Ovary (tissue), 3 donors: ENCODE data around the gene UBA5.

Experiments used
- EP300 ChIP-seq: sonication (generic); formaldehyde crosslinking; IDR thresholded peaks from one replicate; pipeline ENCODE4 v1.6.1; 2017; ENCODE audit warnings: antibody characterized with exemption
- POLR2A ChIP-seq: fragments of 450-650 bp; IDR thresholded peaks from one replicate; pipeline ENCODE4 v1.6.1; 2017; ENCODE audit warnings: antibody characterized with exemption, mild to moderate bottlenecking, moderate library complexity
- TF ChIP-seq, protein P1 (sequence below), 3 donors: fragments of 450-650 bp in 2 of 3; fragments of 200-600 bp in 1 of 3; IDR thresholded peaks; one replicate each; pipeline versions ENCODE4 v1.5.1 to v1.8.0; 2016 to 2022; ENCODE audit warnings: antibody characterized with exemption in 3 of 3, mild to moderate bottlenecking in 1 of 3
- donor health status: DM: no; HTN: no; CAD: no.

DNA sequence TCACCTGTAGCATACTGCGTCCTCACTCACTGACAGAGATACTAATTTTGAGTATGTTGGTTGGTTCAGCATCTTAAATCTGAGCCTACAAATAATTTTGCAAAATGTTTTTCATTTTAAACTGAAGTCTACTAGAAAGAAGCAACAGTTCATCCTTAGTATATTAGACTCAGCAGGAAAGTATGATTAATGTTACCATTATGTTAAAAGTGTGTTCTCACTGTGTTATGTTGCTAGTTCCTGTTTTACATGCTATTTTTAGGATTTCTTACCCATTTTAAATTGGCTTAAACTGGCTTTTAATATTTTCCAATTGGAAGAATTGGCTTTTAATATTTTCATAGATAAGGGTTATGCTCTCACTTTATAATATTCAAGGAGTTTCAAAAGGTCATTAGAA is 37.4 kb upstream of the UBA5 start:
- TF ChIP-seq, protein P1, sequence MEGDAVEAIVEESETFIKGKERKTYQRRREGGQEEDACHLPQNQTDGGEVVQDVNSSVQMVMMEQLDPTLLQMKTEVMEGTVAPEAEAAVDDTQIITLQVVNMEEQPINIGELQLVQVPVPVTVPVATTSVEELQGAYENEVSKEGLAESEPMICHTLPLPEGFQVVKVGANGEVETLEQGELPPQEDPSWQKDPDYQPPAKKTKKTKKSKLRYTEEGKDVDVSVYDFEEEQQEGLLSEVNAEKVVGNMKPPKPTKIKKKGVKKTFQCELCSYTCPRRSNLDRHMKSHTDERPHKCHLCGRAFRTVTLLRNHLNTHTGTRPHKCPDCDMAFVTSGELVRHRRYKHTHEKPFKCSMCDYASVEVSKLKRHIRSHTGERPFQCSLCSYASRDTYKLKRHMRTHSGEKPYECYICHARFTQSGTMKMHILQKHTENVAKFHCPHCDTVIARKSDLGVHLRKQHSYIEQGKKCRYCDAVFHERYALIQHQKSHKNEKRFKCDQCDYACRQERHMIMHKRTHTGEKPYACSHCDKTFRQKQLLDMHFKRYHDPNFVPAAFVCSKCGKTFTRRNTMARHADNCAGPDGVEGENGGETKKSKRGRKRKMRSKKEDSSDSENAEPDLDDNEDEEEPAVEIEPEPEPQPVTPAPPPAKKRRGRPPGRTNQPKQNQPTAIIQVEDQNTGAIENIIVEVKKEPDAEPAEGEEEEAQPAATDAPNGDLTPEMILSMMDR (IDR thresholded peaks at IDR 0.05): no peak
- no peak for TF ChIP-seq POLR2A
- no peak for TF ChIP-seq EP300
